Measurements from ENCODE around the gene PKHD1. TPM values are rescaled to one million over a fixed set of nuclear protein-coding genes. Genes with fewer than 3 reads are reported as not detected.

Gene PKHD1
- total and polyA plus RNA-seq, 2 of the 8 experiments (the other 6 are each of a cell fraction or from before 2014, with no cell fraction given) = 0.06 to 0.09 TPM

DNA sequence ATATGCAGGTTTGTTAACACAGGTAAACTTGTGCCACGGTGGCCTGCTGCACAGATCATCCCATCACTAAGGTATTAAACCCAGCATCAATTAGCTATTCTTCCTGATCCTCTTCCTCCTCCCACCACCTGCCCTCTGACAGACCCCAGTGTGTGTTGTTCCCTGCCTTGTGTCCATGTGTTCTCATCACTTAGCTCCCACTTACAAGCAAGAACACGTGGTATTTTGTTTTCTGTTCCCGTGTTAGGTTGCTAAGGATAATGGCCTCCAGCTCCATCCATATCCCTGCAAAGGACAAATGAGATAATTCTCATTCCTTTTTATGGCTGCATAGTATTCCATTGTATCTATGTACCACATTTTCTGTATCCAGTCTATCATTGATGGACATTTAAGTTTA, 294.0 kb downstream of the PKHD1 start (continued):
- TF ChIP-seq RAD21 (IDR thresholded peaks at IDR 0.05 in 1 of 2, conservative IDR thresholded peaks at IDR 0.05 in 1 of 2; ENCODE audit: low read depth in 2 of 2, low read length in 2 of 2) (no peak), POLR2A (IDR thresholded peaks at IDR 0.05; ENCODE audit: control extremely low read depth in 1 of 2, low read depth in 2 of 2, low read length in 2 of 2) (no peak), TEAD4 (IDR thresholded peaks at IDR 0.05; ENCODE audit: low read depth, low read length) (no peak)

Data from H1 (cell line).